Gastrocnemius medialis (tissue), 4 donors: ENCODE data around the gene SEMG1. TPM values are rescaled to one million over a fixed set of nuclear protein-coding genes. Genes with fewer than 3 reads are reported as not detected.

ENCODE experiments used
- ATAC-seq, 2 donors: fragments of 150-250 bp; one replicate each; pipeline ENCODE4 v1.9.1; 2016
- DNase-seq, 2 donors: peaks; one replicate each; pipeline ENCODE4 v3.0.0-alpha.2; 2019
- H3K27ac ChIP-seq, 4 donors: fragments of 200-600 bp; sonication (generic); 1 replicate in 1 of 4; 2 replicates in 3 of 4; pipeline ENCODE4 v1.5.1; 2016 to 2018; ENCODE audit warnings: mild to moderate bottlenecking in 2 of 4, moderate library complexity in 1 of 4
- H3K27me3 ChIP-seq, 3 donors: fragments of 200-600 bp; sonication (generic) in 2 of 3; 1 replicate in 1 of 3; 2 replicates in 2 of 3; pipeline versions ENCODE4 v1.5.1 to v1.6.0; 2016 to 2019; ENCODE audit warnings: mild to moderate bottlenecking in 1 of 3, moderate library complexity in 1 of 3
- H3K36me3 ChIP-seq, 2 donors: fragments of 200-600 bp; sonication (generic) in 1 of 2; one replicate each; pipeline ENCODE4 v1.5.1; 2017 to 2018
- H3K4me1 ChIP-seq, 2 donors: fragments of 200-600 bp; sonication (generic) in 1 of 2; one replicate each; pipeline ENCODE4 v1.5.1; 2016 to 2017; ENCODE audit warnings: mild to moderate bottlenecking in 2 of 2
- H3K4me3 ChIP-seq, 4 donors: fragments of 200-600 bp; sonication (generic) in 3 of 4; 1 replicate in 1 of 4; 2 replicates in 3 of 4; pipeline ENCODE4 v1.5.1; 2016 to 2019; ENCODE audit warnings: mild to moderate bottlenecking in 2 of 4
- H3K9me3 ChIP-seq, 3 donors: fragments of 200-600 bp; sonication (generic) in 2 of 3; 1 replicate in 1 of 3; 2 replicates in 2 of 3; pipeline ENCODE4 v1.5.1; 2016 to 2019
- CTCF ChIP-seq, 5 experiments: fragments of 450-650 bp in 3 of 5; fragments of 200-600 bp in 2 of 5; sonication (generic) in 2 of 5; IDR thresholded peaks in 4 of 5; conservative IDR thresholded peaks in 1 of 5; 1 replicate in 4 of 5; 2 replicates in 1 of 5; pipeline ENCODE4 v1.5.1; 2016 to 2019; ENCODE audit warnings: antibody characterized with exemption in 5 of 5, mild to moderate bottlenecking in 3 of 5, moderate library complexity in 3 of 5
- POLR2A ChIP-seq, 2 donors: fragments of 450-650 bp; IDR thresholded peaks; one replicate each; pipeline ENCODE4 v1.6.1; 2017; ENCODE audit warnings: antibody characterized with exemption in 2 of 2, mild to moderate bottlenecking in 2 of 2, moderate library complexity in 2 of 2
- in situ Hi-C, 4 donors: fragments of 200-750 bp; cut with MboI; loops; one replicate each; pipeline versions ENCODE4 v1.15.0 to v1.8.0; 2017; ENCODE audit warnings: low sequenced_read_pairs in 4 of 4
- intact Hi-C: fragments of 100-400 bp; cut with DNase I; formaldehyde crosslinking; loops from one replicate; pipeline ENCODE4 v1.15.1; 2023; ENCODE audit warnings: low total_unique reads
- total RNA-seq, 4 donors: library from RNA; depleted of rRNA; stranded (reverse); fragments of >200 nt; gene quantifications; one replicate each; pipeline versions ENCODE4 v1.1.0 to v1.2.3, GENCODE V29; 2016

SEMG1 gene
- total RNA-seq, 4 donors from 2014 or later, result not detected

- DNase-seq, result no peak
- Histone ChIP-seq H3K27ac (no peak overlapping the region), H3K9me3 (no peaks in the 10 kb centered on the region), H3K4me3 (no peak overlapping the region), H3K4me1 (no peaks in the 10 kb centered on the region), H3K36me3 (no peaks in the 10 kb centered on the region), H3K27me3 (no peaks in the 10 kb centered on the region)
- TF ChIP-seq CTCF (IDR thresholded peaks at IDR 0.05 in 4 of 5, conservative IDR thresholded peaks at IDR 0.05 in 1 of 5) (no peak), POLR2A (IDR thresholded peaks at IDR 0.05) (no peak)
- in situ Hi-C loops, result no loop called here
- no peak for ATAC-seq
- intact Hi-C loops, result no loop called here
Measured at GRCh38 chr20:45181639-45182038, 25.2 kb upstream of the SEMG1 start.

- H3K4me3 ChIP-seq, result no peak overlapping the region
- intact Hi-C loops, result no loop called here
- H3K9me3 ChIP-seq, result no peaks in the 10 kb centered on the region
- ATAC-seq (no peak), DNase-seq (no peak)
- H3K27ac ChIP-seq, result no peak overlapping the region
- in situ Hi-C loops, result no loop called here
- no peaks in the 10 kb centered on the region for H3K27me3 ChIP-seq
- H3K36me3 ChIP-seq, result no peaks in the 10 kb centered on the region
- no peaks in the 10 kb centered on the region for H3K4me1 ChIP-seq
- no peak for TF ChIP-seq CTCF (IDR thresholded peaks at IDR 0.05 in 4 of 5, conservative IDR thresholded peaks at IDR 0.05 in 1 of 5)
- TF ChIP-seq POLR2A (IDR thresholded peaks at IDR 0.05), result no peak
Measured at GRCh38 chr20:45183084-45183483, 23.7 kb upstream of the SEMG1 start.

GRCh38 chr20:45187693-45188092 is 19.1 kb upstream of the SEMG1 start:
- H3K4me1 ChIP-seq, result no peaks in the 10 kb centered on the region
- intact Hi-C loops (no loop called here), in situ Hi-C loops (no loop called here)
- no peak overlapping the region for H3K4me3 ChIP-seq
- no peaks in the 10 kb centered on the region for H3K9me3 ChIP-seq
- TF ChIP-seq POLR2A (IDR thresholded peaks at IDR 0.05) (no peak), CTCF (IDR thresholded peaks at IDR 0.05 in 4 of 5, conservative IDR thresholded peaks at IDR 0.05 in 1 of 5) (no peak)
- DNase-seq, result no peak
- no peaks in the 10 kb centered on the region for H3K27me3 ChIP-seq
- H3K27ac ChIP-seq, result no peak overlapping the region
- no peak for ATAC-seq
- H3K36me3 ChIP-seq, result no peaks in the 10 kb centered on the region

- Histone ChIP-seq H3K36me3 (no peaks in the 10 kb centered on the region), H3K27me3 (no peaks in the 10 kb centered on the region), H3K27ac (no peak overlapping the region), H3K4me1 (no peaks in the 10 kb centered on the region), H3K9me3 (no peaks in the 10 kb centered on the region), H3K4me3 (no peak overlapping the region)
- TF ChIP-seq CTCF (IDR thresholded peaks at IDR 0.05 in 4 of 5, conservative IDR thresholded peaks at IDR 0.05 in 1 of 5) (no peak), POLR2A (IDR thresholded peaks at IDR 0.05) (no peak)
- in situ Hi-C loops, result no loop called here
- no peak for DNase-seq
- ATAC-seq, result no peak
- intact Hi-C loops, result no loop called here
Measured at GRCh38 chr20:45189067-45189609, 17.7 kb upstream of the SEMG1 start.

GRCh38 chr20:45189861-45190260 is 17.0 kb upstream of the SEMG1 start:
- in situ Hi-C loops, result no loop called here
- Histone ChIP-seq H3K27ac (no peak overlapping the region), H3K9me3 (no peaks in the 10 kb centered on the region), H3K4me3 (no peak overlapping the region), H3K27me3 (no peaks in the 10 kb centered on the region), H3K36me3 (no peaks in the 10 kb centered on the region), H3K4me1 (no peaks in the 10 kb centered on the region)
- ATAC-seq (no peak), DNase-seq (no peak)
- TF ChIP-seq CTCF (IDR thresholded peaks at IDR 0.05 in 4 of 5, conservative IDR thresholded peaks at IDR 0.05 in 1 of 5) (no peak), POLR2A (IDR thresholded peaks at IDR 0.05) (no peak)
- intact Hi-C loops, result no loop called here
